K562 (cell line): ENCODE data around the gene RAB1B. TPM values are rescaled to one million over a fixed set of nuclear protein-coding genes. Genes with fewer than 3 reads are reported as not detected.

Experiments
- CBFA2T2 ChIP-seq: fragments of 450-650 bp; conservative IDR thresholded peaks from 2 replicates; pipeline ENCODE4 v1.6.1; 2017; ENCODE audit warnings: mild to moderate bottlenecking
- CC2D1A ChIP-seq: fragments of 450-650 bp; IDR thresholded peaks from 2 replicates; pipeline ENCODE4 v1.6.1; 2017; ENCODE audit warnings: mild to moderate bottlenecking
- CREB5 ChIP-seq: fragments of 250-450 bp; sonication (Bioruptor Pico); IDR thresholded peaks from 2 replicates; pipeline ENCODE4 v1.5.0; 2020; ENCODE audit warnings: mild to moderate bottlenecking
- CTCF ChIP-seq, 3 experiments: IDR thresholded peaks in 2 of 3; conservative IDR thresholded peaks in 1 of 3; 2 replicates each; pipeline ENCODE4 v1.5.1; 2011 to 2012; ENCODE audit warnings: low read length in 3 of 3, mild to moderate bottlenecking in 3 of 3, control low read depth in 2 of 3, improper control_type of control experiment in 1 of 3, inconsistent platforms in 1 of 3, low read depth in 1 of 3, mixed read lengths in 1 of 3, moderate library complexity in 1 of 3; ENCODE audit not compliant: insufficient read depth in 2 of 3
- DACH1 ChIP-seq: fragments of 450-650 bp; IDR thresholded peaks from 2 replicates; pipeline ENCODE4 v1.6.1; 2018; ENCODE audit not compliant: partially characterized antibody
- ESRRB ChIP-seq: fragments of 250-450 bp; sonication (Bioruptor Pico); IDR thresholded peaks from 2 replicates; pipeline ENCODE4 v1.5.0; 2020; ENCODE audit warnings: mild to moderate bottlenecking, moderate library complexity, borderline replicate concordance
- HINFP ChIP-seq: fragments of 450-650 bp; conservative IDR thresholded peaks from 2 replicates; pipeline ENCODE4 v1.6.1; 2016; ENCODE audit warnings: missing genetic modification characterization, low read depth, mild to moderate bottlenecking, control low read depth, missing compliant biosample characterization
- L3MBTL2 ChIP-seq: fragments of 450-650 bp; IDR thresholded peaks from 2 replicates; pipeline ENCODE4 v1.6.1; 2016; ENCODE audit warnings: mild to moderate bottlenecking, moderate library complexity
- NFXL1 ChIP-seq: fragments of 450-650 bp; formaldehyde crosslinking; IDR thresholded peaks from 2 replicates; pipeline ENCODE4 v1.4.0; 2021; ENCODE audit warnings: mild to moderate bottlenecking
- NONO ChIP-seq, 2 experiments: fragments of 200-400 bp in 1 of 2; fragments of 450-650 bp in 1 of 2; formaldehyde crosslinking in 1 of 2; IDR thresholded peaks; 2 replicates each; pipeline ENCODE4 v1.6.1; 2017; ENCODE audit warnings: low read depth in 2 of 2, mild to moderate bottlenecking in 2 of 2, moderate library complexity in 2 of 2, low read length in 1 of 2
- STAT6 ChIP-seq: sonication (generic); formaldehyde crosslinking; IDR thresholded peaks from 2 replicates; pipeline ENCODE4 v1.8.1; 2023; ENCODE audit warnings: mild to moderate bottlenecking, missing genetic modification reagents
- TOE1 ChIP-seq, 2 experiments: fragments of 450-650 bp in 1 of 2; sonication (generic) in 1 of 2; formaldehyde crosslinking in 1 of 2; IDR thresholded peaks; 2 replicates each; pipeline versions ENCODE4 v1.7.1 to v1.8.0; 2016 to 2022; ENCODE audit warnings: borderline replicate concordance in 2 of 2, mild to moderate bottlenecking in 2 of 2, antibody characterized with exemption in 1 of 2, inconsistent platforms in 1 of 2, low read depth in 1 of 2, missing genetic modification reagents in 1 of 2, moderate library complexity in 1 of 2
- YY1 ChIP-seq, 3 experiments: IDR thresholded peaks; 2 replicates each; pipeline ENCODE4 v1.6.1; 2011; ENCODE audit warnings: low read length in 2 of 3, mild to moderate bottlenecking in 2 of 3, moderate library complexity in 2 of 3, borderline replicate concordance in 1 of 3, control low read depth in 1 of 3, low read depth in 1 of 3; ENCODE audit not compliant: insufficient read depth in 3 of 3, insufficient replicate concordance in 2 of 3, control insufficient read depth in 1 of 3, insufficient read length in 1 of 3; ENCODE audit errors: extremely low read depth in 1 of 3
- ZBTB33 ChIP-seq: sonication (generic); formaldehyde crosslinking; IDR thresholded peaks from 2 replicates; pipeline ENCODE4 v1.8.1; 2023; ENCODE audit warnings: mild to moderate bottlenecking, missing genetic modification reagents
- ZNF263 ChIP-seq: sonication (generic); formaldehyde crosslinking; IDR thresholded peaks from 2 replicates; pipeline ENCODE4 v1.8.0; 2022; ENCODE audit warnings: mild to moderate bottlenecking, missing genetic modification reagents, borderline replicate concordance
- ZNF778 ChIP-seq: fragments of 450-650 bp; formaldehyde crosslinking; IDR thresholded peaks from 2 replicates; pipeline ENCODE4 v1.4.0; 2020; ENCODE audit warnings: mild to moderate bottlenecking, moderate library complexity
- polyA plus RNA-seq, 8 experiments: library from polyadenylated mRNA; depleted of rRNA in 4 of 8; stranded (reverse) in 5 of 8; unstranded in 3 of 8; fragments of >200 nt; fragmentation: Nextera tagmentation in 2 of 8; fragmentation: Illumina TruSeq in 1 of 8; extraction: Ambion mirVana in 2 of 8; extraction: Trizol in 1 of 8; gene quantifications; 2 replicates each; pipeline versions ENCODE4 v1.2.1 to v1.2.3, GENCODE V29; 2011 to 2014; ENCODE audit warnings: inconsistent platforms in 1 of 8, missing spikeins in 1 of 8
- total RNA-seq, 7 experiments: library from RNA; depleted of rRNA in 6 of 7; stranded (reverse); fragments of >200 nt in 6 of 7; fragmentation: Illumina TruSeq in 2 of 7; extraction: Trizol in 2 of 7; gene quantifications; 2 replicates each; pipeline versions ENCODE4 v1.2.1 to v1.2.3, GENCODE V29; 2011 to 2021; ENCODE audit warnings: low replicate concordance in 1 of 7

Gene RAB1B
- total and polyA plus RNA-seq, 9 of the 15 experiments (the other 6 are each of a cell fraction or from before 2014, with no cell fraction given): 5.6 to 146 (median 98.6) TPM

GRCh38 chr11:66311965-66312548 lies 43.6 kb downstream of the RAB1B start (continued):
- TF ChIP-seq CTCF (IDR thresholded peaks at IDR 0.05 in 2 of 3, conservative IDR thresholded peaks at IDR 0.05 in 1 of 3; ENCODE audit: insufficient read depth in 2 of 3, low read depth in 1 of 3, low read length in 3 of 3): peak; percentile 11 to 97 (median 96); a peak in 5 of 6 replicates
- peak; percentile 89 for TF ChIP-seq CC2D1A
- TF ChIP-seq ZNF263: peak; percentile 27; the same call in 1 of the 2 replicates
- no peak for TF ChIP-seq CREB5
- peak in 2 of 3 experiments; percentile 47 to 53 for TF ChIP-seq YY1 (IDR thresholded peaks at IDR 0.05; ENCODE audit: borderline replicate concordance in 1 of 3, control insufficient read depth in 1 of 3, extremely low read depth in 1 of 3, insufficient read depth in 3 of 3, insufficient read length in 1 of 3, insufficient replicate concordance in 2 of 3, low read depth in 1 of 3, low read length in 2 of 3)
- TF ChIP-seq STAT6: peak; percentile 91; the same call in 1 of the 2 replicates
- TF ChIP-seq CBFA2T2: no peak
- TF ChIP-seq ZNF778: no peak
- no peak for TF ChIP-seq NFXL1 (CRISPR knock-in tag)
- TF ChIP-seq ESRRB (CRISPR knock-in tag): no peak
- no peak for TF ChIP-seq DACH1
- TF ChIP-seq NONO (IDR thresholded peaks at IDR 0.05; ENCODE audit: low read depth in 2 of 2, low read length in 1 of 2): no peak
- no peak for TF ChIP-seq HINFP
- TF ChIP-seq ZBTB33: peak; percentile 59; the same call in 1 of the 2 replicates
- TF ChIP-seq L3MBTL2: peak; percentile 82
- peak; percentile 76 for TF ChIP-seq TOE1 (IDR thresholded peaks at IDR 0.05; ENCODE audit: borderline replicate concordance)
- TF ChIP-seq TOE1 (CRISPR knock-in tag; IDR thresholded peaks at IDR 0.05; ENCODE audit: borderline replicate concordance, low read depth): no peak
